Liver (tissue), 3 donors: ENCODE results near the gene DPF3.

Experiments
- CTCF ChIP-seq: fragments of 150-350 bp; IDR thresholded peaks from 2 replicates; pipeline ENCODE4 v1.5.1; 2017; ENCODE audit warnings: improper control_type of control experiment, low read depth, low read length; ENCODE audit not compliant: missing input control
- EGR1 ChIP-seq, 2 donors: IDR thresholded peaks; 2 replicates each; pipeline ENCODE4 v1.6.1; 2016 to 2018; ENCODE audit warnings: antibody characterized with exemption in 2 of 2, low read depth in 2 of 2
- FOXA1 ChIP-seq: IDR thresholded peaks from 2 replicates; pipeline ENCODE4 v1.6.1; 2016; ENCODE audit warnings: antibody characterized with exemption
- GABPA ChIP-seq, 2 donors: IDR thresholded peaks in 1 of 2; conservative IDR thresholded peaks in 1 of 2; 2 replicates each; pipeline ENCODE4 v1.6.1; 2016; ENCODE audit warnings: antibody characterized with exemption in 2 of 2, mild to moderate bottlenecking in 1 of 2, moderate library complexity in 1 of 2
- JUND ChIP-seq, 2 donors: IDR thresholded peaks; 2 replicates each; pipeline ENCODE4 v1.6.1; 2016; ENCODE audit warnings: antibody characterized with exemption in 2 of 2
- MAX ChIP-seq: IDR thresholded peaks from 2 replicates; pipeline ENCODE4 v1.6.1; 2016; ENCODE audit warnings: antibody characterized with exemption
- NR2F2 ChIP-seq: IDR thresholded peaks from 2 replicates; pipeline ENCODE4 v1.6.1; 2016; ENCODE audit warnings: antibody characterized with exemption
- RAD21 ChIP-seq, 2 donors: IDR thresholded peaks; 2 replicates each; pipeline ENCODE4 v1.6.1; 2016; ENCODE audit warnings: antibody characterized with exemption in 2 of 2, mild to moderate bottlenecking in 2 of 2
- REST ChIP-seq: IDR thresholded peaks from 2 replicates; pipeline ENCODE4 v1.6.1; 2016; ENCODE audit warnings: antibody characterized with exemption, mild to moderate bottlenecking
- RXRA ChIP-seq, 2 donors: IDR thresholded peaks; 2 replicates each; pipeline ENCODE4 v1.6.1; 2017 to 2018; ENCODE audit warnings: antibody characterized with exemption in 2 of 2, mild to moderate bottlenecking in 1 of 2
- SP1 ChIP-seq: IDR thresholded peaks from 2 replicates; pipeline ENCODE4 v1.6.1; 2018; ENCODE audit warnings: antibody characterized with exemption, mild to moderate bottlenecking
- TAF1 ChIP-seq: conservative IDR thresholded peaks from 2 replicates; pipeline ENCODE4 v1.6.1; 2016; ENCODE audit warnings: antibody characterized with exemption, mild to moderate bottlenecking
- YY1 ChIP-seq: IDR thresholded peaks from 2 replicates; pipeline ENCODE4 v1.6.1; 2016; ENCODE audit warnings: antibody characterized with exemption, mild to moderate bottlenecking
- ZBTB33 ChIP-seq: IDR thresholded peaks from 2 replicates; pipeline ENCODE4 v1.6.1; 2016; ENCODE audit warnings: antibody characterized with exemption
- donor health status: healthy.
- donor health status: healthy.

GRCh38 chr14:72920008-72920407, 26.1 kb upstream of the DPF3 start:
- TF ChIP-seq CTCF (no peak), GABPA (IDR thresholded peaks at IDR 0.05 in 1 of 2, conservative IDR thresholded peaks at IDR 0.05 in 1 of 2) (no peak), YY1 (no peak), JUND (IDR thresholded peaks at IDR 0.05) (no peak), TAF1 (no peak), ZBTB33 (no peak), EGR1 (IDR thresholded peaks at IDR 0.05; ENCODE audit: low read depth in 2 of 2) (no peak), RXRA (IDR thresholded peaks at IDR 0.05) (no peak), REST (no peak), RAD21 (IDR thresholded peaks at IDR 0.05) (no peak), MAX (no peak), SP1 (no peak), FOXA1 (no peak), NR2F2 (no peak)
